Measurements from ENCODE around the gene LRP1B.

DNA sequence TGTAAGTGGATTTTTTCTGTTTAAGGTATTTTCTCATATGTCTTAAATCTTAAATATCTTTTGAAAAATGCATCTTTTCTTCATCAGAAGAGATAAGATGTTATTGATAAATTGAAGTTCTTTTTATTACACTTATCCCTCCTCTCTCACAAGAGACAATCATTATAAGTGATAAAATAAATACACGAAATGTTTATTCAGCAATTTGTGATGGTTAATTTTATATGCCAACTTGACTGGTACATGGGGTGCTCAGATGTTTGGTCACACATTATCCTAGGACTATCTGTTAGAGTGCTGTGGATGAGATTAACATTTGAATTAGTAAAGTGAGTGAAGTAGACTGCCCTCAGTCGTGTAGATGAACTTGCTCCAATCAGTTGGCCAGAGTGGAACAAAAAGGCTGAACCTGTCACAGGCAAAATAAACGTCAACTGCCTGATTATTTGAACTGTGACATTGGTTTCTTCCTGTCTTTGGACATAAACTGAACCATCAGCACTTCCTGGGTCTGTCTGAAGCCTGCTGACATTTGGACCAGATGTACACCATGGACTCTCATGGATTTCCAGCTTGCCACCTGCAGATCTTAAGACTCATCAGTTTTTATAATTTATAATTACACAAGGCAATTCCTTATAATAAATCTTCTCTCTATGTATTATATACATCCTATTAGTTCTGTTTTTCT lies 1126.7 kb downstream of the LRP1B start:
- TF ChIP-seq CTCF (conservative IDR thresholded peaks at IDR 0.05 in 1 of 2, IDR thresholded peaks at IDR 0.05 in 1 of 2; ENCODE audit: low read depth in 1 of 2, low read length in 2 of 2) (no peak), EZH2 (IDR thresholded peaks at IDR 0.05; ENCODE audit: low read length, missing control alignments) (no peak)

Data from fibroblast of lung (primary cell).